GM18519 (cell line): ENCODE data around the gene CDH13.

Experiments
- ATAC-seq: cut with Tn5 transposase; IDR thresholded peaks from one replicate; pipeline ENCODE4 v1.9.1; 2021; ENCODE audit warnings: mild to moderate bottlenecking, moderate library complexity; ENCODE audit not compliant: unreplicated experiment, low FRiP score

Gene CDH13

DNA sequence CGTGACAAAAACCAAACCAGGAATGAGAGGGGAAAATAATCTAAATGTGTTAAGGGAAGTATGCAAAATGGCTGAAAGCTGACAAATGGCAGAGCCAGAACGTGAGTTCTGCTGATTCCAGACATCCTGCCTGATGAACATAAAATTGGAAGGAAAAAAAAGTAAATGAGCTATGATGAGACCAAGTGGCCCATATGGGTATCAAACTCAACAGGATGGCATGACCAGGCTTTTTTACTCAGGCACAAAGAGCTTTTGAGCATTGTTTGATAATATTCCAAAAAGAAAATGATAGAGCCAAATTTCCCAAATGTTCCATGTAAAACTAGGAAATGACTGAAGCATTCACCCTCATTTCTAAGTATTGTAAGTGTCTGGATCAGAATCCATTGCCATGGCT, 449.2 kb downstream of the CDH13 start:
- ATAC-seq: no peak

DNA sequence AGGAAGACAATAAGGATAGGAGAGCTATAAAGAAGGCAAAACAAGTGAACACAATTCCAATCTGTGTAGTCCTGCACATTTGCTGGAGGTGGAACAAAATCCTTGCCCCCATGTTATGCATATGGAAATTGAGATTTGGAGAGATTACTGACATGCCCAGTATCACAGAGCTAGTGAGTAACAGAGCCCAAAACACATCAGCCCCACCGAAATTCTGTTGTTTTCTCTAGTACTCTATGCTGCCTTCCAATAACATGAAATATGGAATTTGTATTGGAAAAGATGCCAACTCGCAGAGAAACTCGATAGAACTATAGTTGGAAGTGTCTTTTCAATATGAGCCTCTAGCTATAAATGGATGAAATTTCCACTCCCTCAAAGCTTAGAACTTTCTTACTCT, 456.6 kb downstream of the CDH13 start:
- no peak for ATAC-seq

DNA sequence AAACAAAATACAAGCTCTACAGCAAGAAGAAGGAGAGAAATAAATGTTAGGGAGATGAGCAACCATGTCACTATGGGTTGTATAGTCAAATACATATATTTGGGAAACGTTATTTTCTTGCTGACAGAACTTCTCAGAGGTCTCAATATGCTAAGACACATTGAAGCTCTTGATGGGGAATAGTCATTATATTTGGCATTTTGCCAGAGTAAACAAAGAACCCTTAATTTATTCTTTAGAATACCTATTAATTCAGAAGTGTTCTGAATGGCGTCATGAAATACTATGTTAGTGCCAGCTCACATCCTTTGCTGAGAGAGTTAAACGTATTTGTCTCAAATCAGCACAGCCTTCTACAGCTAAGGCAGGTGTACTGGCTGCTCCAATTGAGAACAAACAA, 458.9 kb downstream of the CDH13 start:
- no peak for ATAC-seq

- ATAC-seq: no peak
Measured at GRCh38 chr16:83095941-83096692, 469.3 kb downstream of the CDH13 start.

GRCh38 chr16:83098536-83098935, 471.8 kb downstream of the CDH13 start:
- no peak for ATAC-seq

- no peak for ATAC-seq
Measured at GRCh38 chr16:83100679-83101078, 473.9 kb downstream of the CDH13 start.

DNA sequence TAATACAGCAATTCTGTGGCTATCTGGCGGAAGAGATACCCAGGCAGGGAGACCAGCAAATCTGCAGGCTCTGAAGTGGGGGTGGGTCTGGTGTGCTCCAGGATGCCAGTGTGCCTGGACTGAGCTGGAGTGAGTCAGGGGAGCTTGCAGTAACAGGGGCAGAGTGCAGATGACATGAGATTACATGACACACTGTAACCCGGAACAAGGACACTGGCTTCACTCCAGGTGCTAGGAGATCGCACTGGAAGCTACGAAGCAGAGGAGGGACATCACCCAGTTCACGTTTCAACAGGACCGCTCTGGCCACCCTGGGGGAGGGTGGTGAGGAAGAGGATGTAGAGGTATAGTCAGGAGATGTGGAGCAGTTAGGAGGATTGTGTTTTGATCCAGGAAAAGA, 475.6 kb downstream of the CDH13 start:
- ATAC-seq: no peak

DNA sequence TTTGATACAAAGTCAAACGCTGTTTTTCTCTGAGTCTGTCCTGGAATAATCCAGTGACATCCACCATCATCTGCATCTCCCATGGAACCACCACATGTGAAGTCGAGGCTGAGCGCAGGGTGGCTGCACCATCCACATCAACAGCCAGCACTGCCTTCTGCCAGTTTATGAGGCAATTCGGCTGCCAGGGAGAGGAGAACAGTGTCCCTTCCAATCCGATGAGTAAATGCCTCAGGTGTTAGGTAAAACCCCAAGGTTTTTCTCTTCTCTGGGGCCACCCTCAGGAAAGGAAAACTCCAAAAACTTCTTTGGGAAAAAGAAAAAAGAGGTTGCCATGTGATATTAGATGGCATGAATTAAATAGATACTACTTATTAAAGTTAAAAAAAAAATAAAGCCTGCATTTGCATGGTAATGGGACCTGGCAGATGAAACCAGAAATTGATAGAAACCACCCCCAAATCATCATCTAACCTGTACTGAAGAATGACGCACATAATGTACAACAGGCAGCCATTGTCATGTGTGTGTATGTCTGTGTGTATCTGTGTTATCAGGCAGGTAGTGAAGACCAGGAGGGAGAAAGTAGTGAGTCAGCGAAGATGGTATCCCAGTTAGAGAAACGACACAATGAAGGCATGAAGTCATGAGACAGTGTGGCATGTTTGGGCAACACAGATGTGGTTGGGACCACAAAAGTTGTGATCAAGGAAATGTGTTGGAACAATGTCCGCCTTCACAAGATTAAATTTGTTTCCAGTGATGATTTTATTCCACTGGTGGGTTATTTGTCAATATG, 478.7 kb downstream of the CDH13 start:
- no peak for ATAC-seq

DNA sequence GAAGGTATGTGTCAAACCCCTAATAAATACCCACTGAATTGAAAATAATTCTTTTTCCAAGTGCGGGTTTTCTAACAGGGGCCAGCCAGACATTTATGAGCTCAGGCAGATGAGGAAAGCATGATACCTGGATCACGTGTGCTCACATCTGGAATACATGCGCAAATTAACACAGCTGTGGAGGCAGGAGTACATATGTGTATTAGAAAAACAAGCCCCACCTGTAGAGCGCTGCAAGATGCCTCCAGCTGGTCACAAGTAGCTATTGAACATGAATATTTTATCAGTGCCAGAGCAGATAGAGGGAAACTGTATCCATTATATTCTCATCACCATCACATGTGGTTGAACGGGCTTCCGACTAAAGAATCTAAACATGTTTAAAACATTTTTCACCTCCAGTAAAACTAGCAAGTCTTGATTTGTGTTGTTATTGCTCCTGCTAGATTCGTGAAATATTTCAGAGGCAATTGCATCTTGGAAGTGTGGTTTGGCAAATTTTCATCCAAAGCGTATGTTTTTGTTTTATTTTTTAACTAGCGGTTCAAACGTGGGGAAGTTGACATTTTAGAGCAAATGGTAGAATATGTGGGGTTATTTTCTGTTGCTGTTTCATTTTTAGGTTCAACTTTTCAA, 482.8 kb downstream of the CDH13 start:
- ATAC-seq: no peak

DNA sequence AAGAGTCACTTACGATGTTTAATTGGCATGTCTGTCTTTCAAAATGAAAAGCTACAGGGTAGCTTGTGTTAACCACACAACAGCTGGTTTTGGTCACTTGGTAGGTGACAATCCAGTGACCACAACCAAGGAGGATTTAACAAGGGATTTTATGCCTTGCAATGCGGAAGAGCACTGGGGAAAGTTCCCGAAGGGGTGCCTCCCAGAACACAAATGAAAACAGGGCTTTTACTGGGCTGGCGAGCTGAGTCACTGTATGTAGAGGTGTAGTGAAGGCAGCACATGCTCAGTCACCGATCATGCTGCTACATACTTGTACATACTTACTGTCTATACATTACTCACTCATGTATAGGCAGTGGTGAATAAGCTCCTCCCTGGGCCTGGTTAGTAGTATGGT, 483.5 kb downstream of the CDH13 start:
- no peak for ATAC-seq

GRCh38 chr16:83113317-83113716, 486.5 kb downstream of the CDH13 start:
- ATAC-seq: no peak

GRCh38 chr16:83113811-83114210, 487.0 kb downstream of the CDH13 start:
- ATAC-seq: no peak

DNA sequence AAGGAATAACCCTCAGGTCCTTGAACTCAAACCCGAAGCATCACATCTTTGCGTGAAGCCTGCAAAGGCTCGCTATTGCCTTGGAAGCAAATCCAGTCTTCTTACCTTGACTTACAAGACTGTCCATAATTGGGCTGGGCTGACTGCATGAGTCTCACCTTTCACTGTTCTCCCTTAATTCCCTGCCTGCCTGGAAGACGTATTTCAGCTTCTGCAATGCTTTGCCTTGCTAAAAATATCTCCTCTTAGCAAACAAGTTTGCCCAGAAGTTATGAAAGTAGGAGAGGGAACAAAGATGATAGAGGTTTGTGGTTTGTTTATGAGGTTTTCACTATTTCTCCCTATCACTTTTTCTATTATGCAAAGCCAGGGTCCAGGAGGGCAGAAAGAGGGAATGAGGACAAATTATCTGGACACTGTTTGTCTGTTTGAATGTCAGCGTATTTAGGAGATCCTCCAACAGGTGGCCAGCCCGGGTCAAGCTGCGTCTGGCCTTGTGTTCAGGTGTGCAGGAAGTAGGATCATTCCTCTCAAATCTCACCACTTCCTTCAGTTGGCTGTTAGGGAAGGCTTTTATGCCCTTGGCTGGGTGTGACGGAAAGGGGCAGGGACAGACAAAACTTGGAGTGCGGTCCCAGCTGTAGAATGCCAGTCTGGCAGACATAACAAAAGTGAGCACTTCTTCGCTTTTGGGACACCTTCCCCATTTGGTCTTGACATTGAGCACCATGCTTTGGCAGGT, 488.9 kb downstream of the CDH13 start:
- no peak for ATAC-seq

DNA sequence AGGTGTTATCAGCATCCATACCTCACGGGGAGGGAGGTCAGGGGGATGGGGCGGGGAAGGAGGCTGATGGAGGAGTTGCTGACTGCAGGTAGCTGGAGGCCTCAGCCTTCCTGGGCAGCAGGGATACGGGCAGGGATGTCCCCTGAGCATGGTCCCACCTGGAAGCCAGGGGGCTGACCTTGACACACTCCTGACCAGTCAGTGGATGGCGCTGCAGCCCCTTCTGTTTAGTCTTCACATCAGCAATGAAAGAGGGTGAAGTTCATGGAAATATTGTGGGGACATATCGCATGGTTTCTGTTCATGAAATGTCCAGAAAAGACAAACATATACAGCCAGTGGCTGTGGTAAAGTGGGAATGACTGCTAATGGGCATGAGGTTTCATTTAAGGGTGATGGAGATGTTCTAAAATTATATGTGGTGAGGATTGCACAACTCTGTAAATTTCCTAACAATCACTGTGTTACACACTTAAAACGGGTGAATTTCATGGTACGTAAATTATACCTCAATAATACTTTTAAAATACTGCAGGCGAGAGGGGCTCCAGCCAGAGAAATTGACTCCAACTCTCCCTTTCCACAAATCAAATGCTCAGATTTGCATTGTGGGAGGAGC, 489.6 kb downstream of the CDH13 start:
- no peak for ATAC-seq

- ATAC-seq: no peak
Measured at GRCh38 chr16:83117810-83118209, 491.0 kb downstream of the CDH13 start.

DNA sequence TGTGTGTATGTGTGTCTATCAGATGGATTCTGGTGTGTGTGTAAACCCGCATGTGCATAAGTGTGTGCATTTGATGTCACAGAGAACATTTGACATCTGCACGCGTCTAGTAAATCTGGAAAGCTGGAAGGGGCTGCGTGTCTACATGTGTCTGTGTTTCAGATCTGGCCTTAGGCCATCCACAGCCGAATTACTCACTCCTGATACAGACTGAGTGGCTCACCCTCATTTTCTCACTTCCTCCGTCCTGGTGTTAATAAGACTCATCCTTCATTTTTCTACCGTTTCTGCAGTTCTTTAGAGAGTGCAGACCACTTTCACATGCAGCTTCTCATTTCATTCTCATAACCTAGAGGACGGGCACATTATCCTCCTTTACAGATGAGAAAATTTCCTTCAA, 491.6 kb downstream of the CDH13 start:
- no peak for ATAC-seq

- no peak for ATAC-seq
Measured at GRCh38 chr16:83125999-83126568, 499.3 kb downstream of the CDH13 start.

DNA sequence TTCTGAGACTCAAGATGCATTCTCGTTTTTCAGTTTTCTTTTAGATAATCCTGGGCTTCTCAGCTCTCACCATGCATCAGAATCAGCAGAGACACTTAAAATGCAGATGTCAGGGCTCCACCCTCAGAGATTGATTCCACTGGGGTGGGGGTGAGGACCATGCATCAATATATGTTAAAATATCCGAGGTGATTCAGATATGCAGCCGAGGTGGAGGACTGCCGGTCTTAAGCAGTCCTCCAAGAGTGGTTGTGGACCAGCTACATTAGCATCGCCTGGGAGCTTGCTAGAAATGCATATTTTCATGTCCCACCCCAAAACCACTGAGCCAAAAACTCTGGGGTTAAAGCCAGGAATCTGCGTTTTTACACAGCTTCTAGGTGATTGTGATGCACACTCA, 501.3 kb downstream of the CDH13 start:
- no peak for ATAC-seq

- no peak for ATAC-seq
Measured at GRCh38 chr16:83130039-83130438, 503.3 kb downstream of the CDH13 start.

DNA sequence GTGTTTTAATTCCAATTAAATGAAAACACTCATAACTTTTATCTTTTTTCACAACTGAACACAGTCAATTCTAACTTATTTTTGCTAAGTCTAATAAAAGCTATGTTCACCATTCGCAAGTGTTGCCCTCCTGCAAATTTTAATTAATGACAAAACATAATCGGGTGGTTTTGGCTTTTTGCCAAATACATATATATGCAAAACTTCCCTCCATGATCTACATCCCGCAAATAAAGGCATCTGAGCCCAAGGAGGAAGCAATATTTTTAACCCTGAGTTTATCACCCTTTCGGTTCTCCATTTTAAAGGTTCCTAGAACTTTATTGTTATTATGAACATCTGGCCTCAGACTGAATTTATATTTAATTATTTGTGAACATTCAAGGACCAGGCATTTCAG, 507.9 kb downstream of the CDH13 start:
- no peak for ATAC-seq
